HG03060 (cell line): ENCODE measurements around the gene RAB3IL1.
"Not testable (repeated sequence)": the region's sequence is repeated elsewhere in the genome, so short reads cannot be mapped to it uniquely, and the experiment has no call there.

ENCODE experiments used
- ATAC-seq: cut with Tn5 transposase; IDR thresholded peaks from one replicate; pipeline ENCODE4 v1.9.1; 2021; ENCODE audit warnings: low read depth, moderate number of reproducible peaks; ENCODE audit not compliant: unreplicated experiment

The RAB3IL1 gene

DNA sequence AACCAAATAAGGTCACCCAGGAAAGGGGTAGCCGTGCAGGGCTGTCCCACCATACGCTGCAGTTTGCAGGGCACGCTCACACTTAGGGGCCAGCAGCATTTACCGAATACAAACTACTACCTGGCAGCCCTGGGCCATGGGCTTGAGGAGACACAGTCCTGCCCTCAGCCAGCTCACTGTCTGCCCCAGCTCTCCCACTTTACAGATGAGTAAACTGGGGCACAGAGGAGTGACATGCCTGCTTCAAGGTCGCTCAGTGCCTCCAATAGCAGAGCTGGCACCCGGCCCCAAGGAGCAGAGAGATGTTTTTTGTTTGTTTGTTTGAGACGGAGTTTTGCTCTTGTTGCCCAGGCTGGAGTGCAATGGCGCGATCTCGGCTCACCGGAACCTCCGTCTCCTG, 28.8 kb downstream of the RAB3IL1 start:
- ATAC-seq: no peak

DNA sequence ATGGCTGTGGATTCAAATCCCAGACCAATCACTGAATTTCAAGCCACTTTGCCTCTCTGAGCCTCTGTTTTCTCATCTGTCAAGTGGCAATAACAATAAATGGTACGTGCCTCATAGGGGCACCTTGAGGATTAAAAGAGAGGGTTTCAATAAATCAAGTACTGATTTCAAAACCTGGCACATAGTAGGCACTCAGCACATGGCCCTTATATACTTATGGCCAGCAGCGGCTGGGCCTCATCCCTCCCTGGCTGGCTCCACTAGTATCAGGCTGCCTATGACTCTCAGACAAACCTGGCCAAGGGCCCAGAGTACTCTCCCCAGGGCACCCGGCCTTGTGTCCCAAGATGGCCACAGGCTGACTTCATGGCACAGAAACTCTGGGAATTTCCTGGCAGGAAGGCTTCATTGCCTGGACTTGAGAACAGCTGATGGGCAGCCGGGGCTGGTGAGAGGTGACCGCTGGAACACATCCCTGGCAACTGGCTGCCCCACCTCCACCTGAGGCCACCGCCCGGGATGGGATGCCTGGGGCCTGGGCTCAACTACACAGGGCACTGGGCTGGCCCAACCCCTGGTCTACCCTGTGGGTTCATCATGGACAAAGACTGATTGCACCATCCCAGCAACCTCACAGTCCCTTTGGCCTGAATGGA, 29.4 kb downstream of the RAB3IL1 start:
- ATAC-seq: no peak

DNA sequence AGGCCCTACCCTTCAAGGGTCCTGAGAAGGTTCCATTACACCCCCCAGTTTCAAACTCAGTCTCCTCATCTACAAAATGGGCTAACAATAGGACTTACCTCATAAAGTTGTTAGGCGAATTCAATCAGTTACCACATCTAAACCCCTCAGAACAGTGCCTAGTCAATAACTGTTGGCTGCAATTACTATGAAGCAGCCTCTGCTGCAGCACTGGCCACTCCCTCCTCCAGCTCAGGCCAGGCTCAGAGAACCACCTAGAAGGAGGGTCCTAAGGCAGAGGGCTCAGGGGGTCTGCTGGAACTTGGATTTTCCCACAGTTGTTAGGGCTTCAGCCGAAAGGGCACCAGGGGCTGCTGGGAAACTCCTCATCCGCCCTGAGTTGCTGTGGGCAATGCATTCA, 30.7 kb downstream of the RAB3IL1 start:
- ATAC-seq: no peak

DNA sequence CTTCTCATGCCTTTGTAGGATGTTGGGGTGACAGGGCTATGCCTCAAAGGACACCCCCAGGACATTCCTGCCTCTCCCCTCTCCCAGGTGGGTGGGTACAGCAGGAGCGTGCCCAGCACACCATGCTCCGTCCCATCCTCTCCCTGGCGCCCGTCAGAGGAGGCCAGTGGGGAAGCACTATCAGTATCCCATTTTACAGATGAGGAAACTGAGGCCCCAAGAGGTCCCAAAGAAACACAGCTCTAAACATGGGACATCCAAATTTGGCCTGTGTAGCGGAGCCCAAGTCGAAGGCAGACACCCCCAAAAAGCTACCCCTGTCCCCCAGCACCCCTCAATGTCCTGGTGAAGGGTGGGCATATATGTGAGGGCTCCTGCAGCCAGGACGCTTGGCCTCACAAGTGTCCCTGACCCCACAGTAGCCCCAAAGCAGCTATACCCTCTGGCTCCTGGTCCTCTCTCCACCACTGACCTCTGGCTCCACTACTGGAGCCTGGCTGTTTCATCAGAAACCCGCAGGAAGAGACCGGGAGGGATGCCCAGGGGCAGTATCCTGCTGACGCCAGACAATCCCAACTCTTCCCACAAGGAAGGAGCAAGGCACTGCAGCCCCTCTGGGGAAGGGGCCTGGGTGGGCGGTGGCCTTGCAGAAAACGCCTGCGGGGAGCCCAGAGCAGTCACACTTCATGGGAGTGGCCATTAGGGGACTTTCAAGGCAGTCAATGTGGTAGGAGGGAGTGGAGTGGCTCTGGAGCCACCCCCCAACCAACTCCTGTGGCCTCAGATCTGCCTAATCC, 31.4 kb downstream of the RAB3IL1 start:
- ATAC-seq: no peak

DNA sequence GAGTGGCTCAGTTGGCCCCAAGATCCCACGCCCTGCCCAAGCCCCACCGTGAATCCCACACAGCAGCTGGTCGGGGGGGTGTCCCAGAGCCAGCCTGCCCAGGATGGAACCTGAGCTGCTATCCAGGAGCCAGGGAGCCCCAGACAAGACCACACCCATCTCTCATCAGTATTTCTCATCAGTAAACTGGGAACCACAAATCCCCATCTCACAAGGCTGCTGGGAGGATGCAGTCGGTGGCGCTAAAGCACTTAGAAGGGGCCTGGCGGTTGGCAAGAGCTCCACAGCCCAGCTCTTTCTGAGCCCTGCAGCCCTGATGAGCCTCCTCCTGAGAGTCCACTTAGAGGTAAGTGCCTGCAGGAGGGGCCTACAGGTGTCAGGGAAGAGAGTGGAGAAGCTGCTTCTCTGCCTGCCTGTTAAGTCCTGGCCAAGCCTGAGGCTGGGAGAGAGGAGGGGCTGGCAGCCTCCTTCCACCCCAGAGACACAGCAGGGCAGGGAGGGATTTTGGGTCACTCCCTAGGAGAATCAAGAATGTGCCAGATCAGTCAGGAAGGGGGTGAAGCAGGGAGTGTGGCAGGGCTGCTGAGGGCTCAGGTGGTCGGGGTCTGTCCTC, 32.1 kb downstream of the RAB3IL1 start:
- no peak for ATAC-seq

DNA sequence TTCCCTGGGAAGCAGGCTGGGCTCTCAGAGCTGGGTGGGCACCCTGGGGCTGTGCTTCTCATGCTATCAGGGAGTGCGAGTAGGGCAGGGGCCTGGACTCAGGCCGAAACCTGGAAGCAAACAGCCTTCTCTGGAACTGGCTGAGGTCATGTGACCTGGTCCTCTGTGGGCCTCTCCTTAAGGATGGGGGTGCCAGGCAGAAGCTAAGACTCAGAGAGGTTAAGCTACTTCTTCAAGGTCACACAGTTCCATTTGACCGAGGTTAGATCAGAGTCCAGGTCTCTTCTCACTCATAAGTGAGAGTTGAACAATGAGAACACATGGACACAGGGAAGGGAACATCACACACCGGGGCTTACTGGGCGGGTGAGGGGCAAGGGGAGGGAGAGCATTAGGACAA, 33.4 kb downstream of the RAB3IL1 start:
- ATAC-seq: no peak

DNA sequence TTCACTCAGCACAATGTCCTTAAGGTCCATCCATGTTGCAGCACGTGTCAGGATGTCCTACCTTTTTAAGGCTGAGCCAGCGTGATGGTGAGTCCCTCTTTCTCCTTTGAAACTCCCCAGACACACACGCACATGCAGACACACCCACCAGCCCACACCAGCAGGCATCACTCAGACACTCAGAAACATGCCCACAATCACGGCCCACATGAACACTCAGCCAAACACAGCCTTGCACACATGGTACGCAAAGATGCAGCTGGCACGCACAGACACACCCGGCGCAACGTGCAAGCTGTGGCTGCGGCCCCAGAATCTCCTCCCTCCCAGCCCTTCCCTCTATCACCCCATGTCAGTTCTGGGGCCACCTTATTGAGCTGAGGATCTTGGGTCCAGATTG, 34.0 kb downstream of the RAB3IL1 start:
- ATAC-seq: no peak

DNA sequence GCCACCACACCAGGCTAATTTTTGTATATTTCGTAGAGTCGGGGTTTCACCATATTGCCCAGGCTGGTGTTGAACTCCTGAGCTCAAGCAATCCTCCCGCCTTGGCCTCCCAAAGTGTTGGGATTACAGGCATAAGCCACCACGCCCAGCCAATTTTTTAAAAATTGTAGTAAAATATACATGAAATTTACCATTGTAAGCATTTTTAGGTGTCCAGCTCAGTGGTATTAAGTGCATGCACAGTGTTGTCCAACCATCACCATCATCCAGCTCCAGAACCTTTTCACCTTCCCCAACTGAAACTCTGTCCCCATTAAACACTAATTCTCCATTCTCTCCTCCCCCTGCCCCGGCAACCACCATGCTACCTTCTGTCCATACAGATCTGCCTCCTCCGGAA, 34.5 kb downstream of the RAB3IL1 start:
- ATAC-seq: no peak

DNA sequence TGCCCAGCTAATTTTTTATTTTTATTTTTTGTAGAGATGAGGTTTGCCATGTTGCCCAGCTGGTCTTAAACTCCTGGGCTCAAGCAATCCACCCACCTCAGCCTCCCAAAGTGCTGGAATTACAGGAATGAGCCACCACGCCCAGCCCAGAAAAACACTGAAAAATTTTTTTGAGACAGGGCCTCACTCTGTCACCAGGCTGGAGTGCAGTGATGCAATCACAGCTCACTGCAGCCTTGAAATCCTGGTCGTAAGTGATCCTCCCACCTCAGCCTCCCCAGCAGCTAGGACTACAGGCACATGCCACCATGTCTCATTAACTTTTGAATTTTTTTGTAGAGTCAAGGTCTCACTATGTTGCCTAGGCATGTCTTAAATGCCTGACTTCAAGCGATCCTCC, 35.1 kb downstream of the RAB3IL1 start:
- not testable (repeated sequence) for ATAC-seq

DNA sequence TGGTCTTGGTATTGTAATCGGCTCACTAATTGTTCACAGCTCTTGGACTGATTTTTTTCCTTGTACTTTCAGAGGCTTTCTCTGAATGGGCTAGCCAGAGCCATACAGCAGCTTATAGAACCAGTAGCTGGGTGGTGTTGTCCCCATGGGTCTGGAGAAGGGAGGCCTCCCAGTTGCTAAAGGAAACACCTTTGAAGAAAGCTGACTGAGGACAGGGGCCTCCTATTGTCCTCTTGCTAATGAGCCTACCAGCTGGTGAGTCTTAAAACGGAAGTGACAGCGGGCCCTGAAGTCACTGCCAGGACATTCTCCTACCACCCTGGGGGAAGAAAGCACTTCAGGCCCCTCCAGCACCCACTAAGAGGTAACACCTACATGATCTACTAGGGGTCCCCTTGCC, 36.0 kb downstream of the RAB3IL1 start:
- ATAC-seq: no peak

DNA sequence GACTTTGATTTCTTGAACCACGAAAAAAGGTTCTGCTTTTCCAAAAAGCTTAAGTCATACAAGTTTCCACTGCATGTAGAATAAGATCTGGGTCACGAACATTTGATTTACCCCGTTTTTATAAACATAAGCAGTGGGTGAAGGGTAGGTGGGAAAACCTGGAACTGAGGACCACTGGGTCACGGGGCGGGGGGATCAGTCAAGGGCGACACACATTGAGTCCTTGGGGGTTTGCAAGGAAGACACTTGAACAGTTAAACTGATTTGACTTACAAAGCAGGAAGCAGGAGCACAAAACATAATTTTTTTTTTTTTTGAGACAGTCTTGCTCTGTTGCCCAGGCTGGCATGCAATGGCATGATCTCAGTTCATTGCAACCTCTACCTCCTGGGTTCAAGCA, 36.9 kb downstream of the RAB3IL1 start:
- no peak for ATAC-seq

DNA sequence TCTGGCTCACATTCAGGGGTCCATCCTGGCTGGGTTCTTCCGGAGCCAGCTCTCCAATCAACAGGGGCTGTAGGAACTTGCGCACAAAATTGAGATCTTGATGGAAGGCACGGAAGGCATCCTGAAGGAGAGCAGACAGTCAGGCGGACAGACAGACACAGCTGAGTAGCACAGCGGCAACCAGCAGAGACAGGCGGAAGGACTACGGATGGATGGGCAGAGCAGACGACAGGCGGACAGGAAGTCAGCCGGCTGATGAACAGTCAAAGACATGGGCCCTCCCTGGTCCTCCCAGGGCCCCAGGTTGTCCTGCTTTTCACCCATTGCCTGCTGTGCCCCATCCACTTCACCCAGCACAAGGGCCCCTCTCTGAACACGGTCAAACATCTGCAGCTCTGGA, 37.3 kb downstream of the RAB3IL1 start:
- no peak for ATAC-seq

DNA sequence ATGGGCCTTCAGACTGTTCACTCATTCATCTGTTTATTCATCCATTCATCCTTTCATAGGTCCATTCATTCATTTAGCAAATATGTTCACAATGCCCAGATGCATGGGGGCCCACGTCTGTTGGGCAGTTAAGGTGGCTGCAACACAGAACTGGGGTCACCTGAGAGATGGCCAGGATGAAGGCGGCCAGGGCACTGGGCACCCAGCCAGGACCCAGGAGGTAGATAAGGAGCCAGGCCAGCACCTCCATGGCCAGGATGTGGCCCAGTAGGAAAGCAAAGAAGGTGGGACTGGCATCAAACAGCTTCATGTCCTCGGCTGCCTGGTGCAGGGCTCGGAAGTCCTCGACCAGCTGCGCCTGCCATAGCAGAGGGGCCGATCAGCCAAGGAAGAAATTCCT, 38.2 kb downstream of the RAB3IL1 start:
- no peak for ATAC-seq

DNA sequence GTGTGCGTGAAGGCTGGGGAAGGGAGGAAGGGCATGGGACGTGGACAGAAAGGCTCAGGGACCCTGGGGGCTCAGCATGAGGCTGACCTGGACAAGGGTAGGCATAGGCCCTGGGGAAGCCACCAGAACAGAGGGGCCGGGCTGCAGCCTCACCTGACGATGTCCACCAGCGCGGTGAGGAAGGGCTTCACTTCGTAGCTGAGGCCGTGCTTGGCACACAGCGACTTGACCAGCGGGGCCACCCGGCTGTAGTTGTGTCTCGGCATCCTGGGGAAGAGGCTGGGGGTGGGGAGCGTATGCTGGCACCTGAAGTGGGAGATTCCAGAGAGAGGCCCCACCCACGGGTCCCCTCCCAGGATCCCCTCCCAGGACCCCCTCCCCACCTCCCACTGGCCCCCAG, 41.7 kb downstream of the RAB3IL1 start:
- ATAC-seq: no peak

DNA sequence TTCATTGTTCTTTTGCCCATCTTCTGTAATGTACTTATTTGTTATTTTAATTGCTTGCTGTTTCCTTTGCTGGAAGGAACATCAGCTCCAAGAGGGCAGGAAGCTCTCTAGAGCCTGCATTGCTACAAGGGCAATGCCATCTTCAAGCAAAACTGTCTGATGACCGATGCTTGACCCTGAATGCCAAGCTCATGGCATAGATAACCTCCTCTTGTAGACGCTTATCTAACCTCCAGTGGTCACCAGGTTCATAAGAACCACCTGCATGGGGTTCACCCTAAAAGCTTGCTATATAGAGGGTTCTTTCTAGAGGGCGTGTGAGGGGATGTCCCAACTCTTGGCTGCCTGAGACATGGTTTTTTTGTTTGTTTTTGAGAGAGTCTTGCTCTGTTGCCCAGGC, 42.5 kb downstream of the RAB3IL1 start:
- ATAC-seq: no peak

DNA sequence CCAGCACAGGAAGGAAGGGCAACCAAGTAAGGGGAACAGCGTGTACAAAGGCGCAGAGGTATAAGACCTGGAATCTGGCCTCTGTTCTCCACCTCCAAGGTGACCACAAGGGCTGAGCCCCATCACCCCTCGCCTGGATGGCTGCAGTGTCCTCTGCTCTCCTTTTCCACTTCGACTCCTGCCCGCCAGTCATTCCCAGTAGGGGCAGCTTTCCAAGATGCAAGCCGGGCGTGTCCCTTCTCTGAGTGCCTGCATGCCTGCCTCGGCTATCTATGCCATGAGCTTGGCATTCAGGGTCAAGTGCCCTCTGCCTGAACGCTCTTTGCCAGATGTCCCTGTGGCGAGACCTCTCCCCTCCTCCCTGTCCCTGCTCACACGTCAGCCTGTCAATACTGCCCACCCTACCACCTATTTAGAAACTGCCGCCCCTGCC, 43.0 kb downstream of the RAB3IL1 start:
- ATAC-seq: no peak

DNA sequence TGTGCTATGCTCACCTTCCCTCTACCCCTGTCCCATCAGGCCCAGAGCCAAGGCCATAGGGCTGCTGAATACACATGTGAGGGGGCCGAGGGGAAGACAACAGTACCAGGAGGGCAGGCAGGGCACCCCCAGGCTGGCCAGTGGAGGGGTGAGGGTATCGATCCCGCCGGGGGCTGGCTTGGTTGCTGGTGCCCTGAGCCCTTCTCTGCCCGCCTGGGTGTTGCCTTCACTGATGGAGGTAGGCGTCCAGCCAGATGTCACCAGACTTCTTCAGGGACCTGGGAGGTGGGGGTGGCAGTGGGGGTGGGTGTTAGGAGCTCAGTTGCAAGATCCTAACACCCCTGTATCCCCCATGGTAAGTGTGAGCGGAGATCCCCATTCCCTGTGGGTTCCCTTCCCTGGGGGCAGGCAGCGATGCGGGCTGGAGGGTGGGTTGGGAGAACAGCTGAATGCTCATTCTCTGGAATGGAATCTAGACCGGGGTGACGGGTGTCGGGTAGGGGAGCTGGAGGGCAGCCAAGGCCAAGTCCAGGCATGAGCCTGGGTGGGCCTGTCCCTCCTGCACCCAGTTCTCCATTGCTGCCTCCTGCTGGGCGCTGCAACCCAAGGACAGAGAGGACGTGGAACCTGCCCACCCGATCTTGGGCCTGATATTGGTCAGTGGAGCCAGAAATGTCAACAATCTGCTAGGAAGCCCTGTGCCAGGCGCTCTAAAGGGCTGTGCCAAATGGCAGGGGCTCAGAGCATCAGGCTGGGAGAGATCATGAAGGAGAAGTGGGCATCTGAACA, 43.6 kb downstream of the RAB3IL1 start:
- ATAC-seq: no peak

DNA sequence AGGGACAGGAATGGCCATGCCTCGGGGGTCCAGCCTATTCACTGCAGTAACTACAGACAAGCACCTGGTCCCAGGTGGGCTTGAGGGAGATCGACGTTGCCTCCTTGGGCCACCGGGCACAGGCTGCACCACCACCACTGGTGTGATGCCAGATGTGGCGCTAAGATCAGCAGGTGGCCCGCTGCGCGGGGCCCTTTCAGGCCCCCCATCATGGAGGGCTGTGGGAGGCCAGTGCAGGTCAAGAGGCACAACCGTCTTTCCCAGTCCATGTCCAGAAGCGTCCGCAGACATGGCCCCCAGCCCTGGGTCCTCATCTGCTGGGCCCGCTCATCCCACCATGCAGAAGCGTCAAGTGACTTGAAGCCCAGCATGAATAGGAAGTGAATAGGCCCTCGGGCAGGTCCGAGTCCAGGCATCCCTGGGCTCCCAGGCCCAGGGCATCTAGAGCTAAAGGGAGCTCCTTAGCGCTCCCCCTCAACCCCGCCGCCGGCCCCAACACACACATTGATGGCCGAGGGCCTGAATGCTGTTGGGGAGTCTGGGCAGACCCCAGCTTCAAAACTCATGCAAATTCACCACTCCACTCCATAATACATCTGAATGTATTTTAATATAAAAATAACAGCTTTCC, 44.3 kb downstream of the RAB3IL1 start:
- no peak for ATAC-seq

DNA sequence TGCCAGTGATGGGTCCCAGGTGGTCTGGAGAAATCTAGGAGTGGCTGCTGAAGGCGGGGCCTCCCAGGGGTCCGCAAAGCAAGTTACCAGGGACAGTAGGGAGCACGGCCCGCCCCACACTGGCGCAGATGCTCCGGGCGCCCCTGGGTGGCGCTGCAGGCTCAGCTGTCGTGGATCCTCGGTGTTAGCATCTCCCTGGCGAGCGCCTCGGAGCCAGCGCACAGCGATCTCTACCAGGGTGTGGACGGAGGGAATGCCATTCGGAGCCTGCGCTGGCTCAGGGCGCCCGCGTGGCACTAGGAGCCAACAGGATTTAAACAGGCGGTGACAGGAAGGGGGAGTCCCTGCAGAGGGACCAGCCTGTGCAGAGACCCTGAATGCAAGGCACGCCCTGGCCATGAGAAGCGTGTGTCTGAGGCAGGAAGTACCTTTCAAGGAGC, 46.2 kb downstream of the RAB3IL1 start:
- ATAC-seq: no peak

DNA sequence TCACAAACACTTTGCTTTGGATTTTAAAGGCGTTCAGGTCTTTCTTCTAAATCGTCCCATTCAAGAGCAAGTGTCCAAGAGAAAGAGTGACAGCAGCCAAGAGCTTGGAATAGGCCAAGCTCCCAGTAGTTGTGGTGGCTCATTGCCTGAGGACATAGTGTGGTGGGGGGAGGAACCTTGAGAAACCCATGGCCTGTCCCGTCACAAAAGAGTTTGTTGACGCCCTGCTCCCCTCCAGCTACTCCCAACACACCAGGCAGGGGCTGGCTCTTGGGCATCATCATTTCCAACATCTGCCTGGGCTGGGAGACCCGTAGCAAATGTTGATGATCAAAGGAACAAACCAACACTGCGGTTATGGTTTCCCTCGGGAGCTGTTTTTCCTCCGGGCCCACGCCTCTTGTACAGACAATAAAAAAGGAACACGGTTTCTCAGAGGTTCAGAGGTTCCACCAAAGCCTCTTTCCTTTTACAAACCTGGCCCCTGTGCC, 46.8 kb downstream of the RAB3IL1 start:
- no peak for ATAC-seq
